ENCODE results near the gene ZNF215. TPM values are rescaled to one million over a fixed set of nuclear protein-coding genes. Genes with fewer than 3 reads are reported as not detected.

ZNF215 gene
- total and polyA plus RNA-seq, 2 of the 8 experiments (the other 6 are each of a cell fraction or from before 2014, with no cell fraction given) = 6.4 to 17.9 TPM

DNA sequence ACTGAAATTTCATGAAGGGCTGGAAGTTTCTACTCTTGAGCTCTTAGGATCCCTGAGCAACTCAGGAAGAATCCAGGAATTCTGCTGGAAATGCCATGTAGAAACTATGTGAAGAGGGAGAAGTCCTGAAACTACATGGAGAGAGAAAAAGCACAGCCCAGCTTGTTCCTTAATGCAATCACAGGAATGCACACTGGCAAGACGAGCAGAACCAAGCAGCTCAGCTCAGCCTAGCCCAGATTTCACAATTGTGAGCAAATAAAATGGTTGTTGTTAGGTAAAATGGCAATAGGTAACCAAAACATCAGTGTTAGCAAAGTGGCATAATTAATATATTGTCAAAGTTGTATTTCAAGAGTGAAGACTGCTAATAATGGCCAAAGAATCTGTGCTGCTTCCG lies 65.8 kb downstream of the ZNF215 start:
- no peak for FAIRE-seq
- Histone ChIP-seq H4K91ac (replicated peaks; ENCODE audit: insufficient read length, low read length) (no peak overlapping the region), H2AK5ac (ENCODE audit: low read depth, low read length) (no peak overlapping the region), H3K79me1 (ENCODE audit: low read depth, low read length) (no peaks in the 10 kb centered on the region), H2BK120ac (replicated peaks; ENCODE audit: low read depth, low read length) (no peak overlapping the region), H3K4ac (replicated peaks; ENCODE audit: insufficient read length, low read depth, low read length) (no peak overlapping the region), H3K23me2 (ENCODE audit: low read depth, low read length) (no peaks in the 10 kb centered on the region), H4K5ac (ENCODE audit: insufficient read length, low read depth, low read length) (no peak overlapping the region), H3K23ac (ENCODE audit: insufficient read length) (no peak overlapping the region), H3K9me3 (ENCODE audit: insufficient read depth in 2 of 2, low read depth in 1 of 2, low read length in 1 of 2) (no peaks in the 10 kb centered on the region), H3K27me3 (replicated peaks in 1 of 4; ENCODE audit: control insufficient read depth in 3 of 4, extremely low read depth in 1 of 4, insufficient read depth in 3 of 4, low read length in 3 of 4) (no peaks in the 10 kb centered on the region), H2AFZ (ENCODE audit: low read length) (no peak overlapping the region), H2BK5ac (ENCODE audit: low read depth, low read length) (no peak overlapping the region), H3K4me1 (replicated peaks in 1 of 4; ENCODE audit: control insufficient read depth in 3 of 4, insufficient read depth in 4 of 4, low read length in 3 of 4) (no peaks in the 10 kb centered on the region), H3K9ac (replicated peaks in 1 of 4; ENCODE audit: extremely low read depth in 1 of 4, low read depth in 3 of 4, low read length in 3 of 4) (no peak overlapping the region), H3K79me2 (ENCODE audit: control insufficient read depth in 1 of 2, insufficient read depth in 2 of 2, low read length in 2 of 2) (no peaks in the 10 kb centered on the region), H3K27ac (ENCODE audit: low read depth, low read length) (no peak overlapping the region), H3K18ac (ENCODE audit: extremely low read depth, low read length) (no peak overlapping the region), H2BK12ac (ENCODE audit: low read depth, low read length) (no peak overlapping the region), H3K36me3 (ENCODE audit: control insufficient read depth in 2 of 4, insufficient read depth in 4 of 4, low read length in 3 of 4) (no peaks in the 10 kb centered on the region), H3K4me3 (ENCODE audit: extremely low read depth in 1 of 4, insufficient read depth in 2 of 4, low read depth in 3 of 4, low read length in 4 of 4) (no peak overlapping the region), H3K14ac (ENCODE audit: insufficient read length) (no peak overlapping the region), H3K4me2 (ENCODE audit: insufficient read depth in 1 of 2, low read depth in 2 of 2, low read length in 2 of 2) (no peak overlapping the region), H3K56ac (replicated peaks; ENCODE audit: insufficient read length, low read depth, low read length) (no peak overlapping the region), H4K20me1 (replicated peaks in 1 of 2; ENCODE audit: control insufficient read depth in 1 of 2, insufficient read depth in 2 of 2, low read length in 2 of 2) (peaks cover 0 to 3% of the 10 kb centered on the region in 2 experiments), H4K8ac (ENCODE audit: extremely low read depth, insufficient read depth, low read length) (no peak overlapping the region), H2BK15ac (ENCODE audit: low read length) (no peak overlapping the region), H2BK20ac (ENCODE audit: low read length) (no peak overlapping the region)
- CTCF ChIA-PET (ENCODE audit: partially characterized antibody) = interaction anchor here (0.6 to 5.0 kb wide), 3 partner anchors 61 to 236 kb away, joined by 3 to 22 read pairs (median 8); no protein-coding TSS in a partner anchor
- WGBS, 2 experiments (ENCODE audit: extremely low coverage in 1 of 2, insufficient coverage in 1 of 2, insufficient read length in 1 of 2, insufficient replicate concordance in 2 of 2, low coverage in 1 of 2, low lambda C conversion rate in 2 of 2, missing lambda C conversion rate in 1 of 2) = 91% methylated on average over 2 of the region's 2 CpGs; no CpG with 5 or more reads in 1 of the 2 experiments
- no peak for DNase-seq (ENCODE audit: low read depth in 1 of 2, low spot score in 2 of 2)
- POLR2A ChIA-PET (ENCODE audit: partially characterized antibody) = interaction anchor here (0.8 to 1.6 kb wide), 2 partner anchors 16 to 65 kb away, joined by 3 read pairs; no protein-coding TSS in a partner anchor
- TF ChIP-seq NRF1 (IDR thresholded peaks at IDR 0.05; ENCODE audit: low read depth, low read length) (no peak), SIRT6 (IDR thresholded peaks at IDR 0.05; ENCODE audit: low read length) (no peak), EGR1 (IDR thresholded peaks at IDR 0.05; ENCODE audit: borderline replicate concordance, low read depth, low read length) (no peak), FOSL1 (IDR thresholded peaks at IDR 0.05; ENCODE audit: insufficient read depth, low read depth, low read length) (no peak), NANOG (IDR thresholded peaks at IDR 0.05; ENCODE audit: insufficient read depth, low read depth, low read length, poor library complexity, severe bottlenecking) (no peak), RFX5 (IDR thresholded peaks at IDR 0.05; ENCODE audit: borderline replicate concordance, low read depth, low read length) (no peak), TBP (IDR thresholded peaks at IDR 0.05; ENCODE audit: low read depth, low read length) (no peak), YY1 (IDR thresholded peaks at IDR 0.05; ENCODE audit: low read depth, low read length) (no peak), SP2 (IDR thresholded peaks at IDR 0.05; ENCODE audit: low read length) (no peak), CBX8 (IDR thresholded peaks at IDR 0.05; ENCODE audit: borderline replicate concordance, low read depth, low read length) (no peak), EP300 (IDR thresholded peaks at IDR 0.05; ENCODE audit: borderline replicate concordance in 1 of 2, low read depth in 2 of 2, low read length in 2 of 2) (no peak)
- TF ChIP-seq, protein P1, sequence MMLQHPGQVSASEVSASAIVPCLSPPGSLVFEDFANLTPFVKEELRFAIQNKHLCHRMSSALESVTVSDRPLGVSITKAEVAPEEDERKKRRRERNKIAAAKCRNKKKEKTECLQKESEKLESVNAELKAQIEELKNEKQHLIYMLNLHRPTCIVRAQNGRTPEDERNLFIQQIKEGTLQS (IDR thresholded peaks at IDR 0.05; ENCODE audit: insufficient read depth, low read depth, low read length) = no peak

Measured in H1 (cell line).